ENCODE results near the gene C4orf36.
"Not testable (repeated sequence)": the region's sequence is repeated elsewhere in the genome, so short reads cannot be mapped to it uniquely, and the experiment has no call there.

The C4orf36 gene

DNA sequence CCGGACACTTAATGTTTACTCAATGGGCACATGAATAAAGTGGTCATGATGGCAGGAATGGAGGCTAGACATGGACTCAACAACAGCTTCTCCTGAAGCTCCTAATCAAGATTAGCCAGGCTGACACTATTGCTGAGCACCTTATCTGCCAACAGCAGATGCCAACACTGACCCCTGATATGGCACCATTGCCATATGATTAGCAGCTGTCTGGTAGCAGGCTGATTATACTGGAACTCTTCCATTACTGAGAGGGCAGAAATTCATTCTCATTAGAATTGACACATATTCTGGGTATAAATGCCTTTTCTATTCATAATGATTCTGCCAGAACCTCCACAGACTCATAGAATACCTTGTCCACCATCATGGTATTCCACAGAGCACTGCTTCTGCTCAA is 24.2 kb upstream of the C4orf36 start:
- DNase-seq (ENCODE audit: low spot score) = no peak

DNA sequence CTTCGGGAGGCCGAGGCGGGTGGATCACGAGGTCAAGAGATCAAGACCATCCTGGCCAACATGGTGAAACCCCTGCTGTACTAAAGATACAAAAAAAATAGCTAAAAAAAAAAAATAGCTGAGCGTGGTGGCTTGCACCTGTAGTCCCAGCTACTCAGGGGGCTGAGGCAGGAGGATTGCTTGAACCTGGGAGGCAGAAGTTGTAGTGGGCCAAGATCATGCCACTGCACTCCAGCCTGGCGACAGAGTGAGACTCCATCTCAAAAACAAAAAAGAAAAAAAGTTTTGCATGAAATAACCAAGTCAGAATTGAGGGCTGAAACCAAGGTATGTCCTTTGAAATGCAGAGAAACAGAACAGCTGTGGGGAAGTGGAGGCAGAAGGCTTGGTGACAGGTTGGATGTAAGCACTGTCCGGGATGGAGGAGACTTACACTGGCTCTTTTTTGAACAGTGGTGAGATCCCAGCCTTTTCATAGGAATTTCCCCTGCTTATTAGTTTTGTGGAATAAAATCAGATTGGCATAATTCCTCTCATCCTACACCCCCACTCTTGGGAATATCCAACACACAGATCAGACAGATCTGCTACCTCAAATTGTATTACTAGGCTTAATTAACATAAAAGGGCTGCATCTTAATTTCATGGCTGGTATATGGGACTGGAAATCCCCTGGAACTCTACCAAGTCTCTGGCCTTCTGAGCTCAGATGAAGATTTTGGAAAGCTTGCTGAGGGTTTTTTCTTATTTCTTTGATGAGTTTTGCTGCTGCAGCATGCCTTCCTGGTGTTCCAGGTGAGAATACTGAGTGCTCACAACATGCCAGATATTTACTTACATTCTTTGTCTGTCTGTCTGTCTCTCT is 18.8 kb upstream of the C4orf36 start:
- no peak for DNase-seq (ENCODE audit: low spot score)

DNA sequence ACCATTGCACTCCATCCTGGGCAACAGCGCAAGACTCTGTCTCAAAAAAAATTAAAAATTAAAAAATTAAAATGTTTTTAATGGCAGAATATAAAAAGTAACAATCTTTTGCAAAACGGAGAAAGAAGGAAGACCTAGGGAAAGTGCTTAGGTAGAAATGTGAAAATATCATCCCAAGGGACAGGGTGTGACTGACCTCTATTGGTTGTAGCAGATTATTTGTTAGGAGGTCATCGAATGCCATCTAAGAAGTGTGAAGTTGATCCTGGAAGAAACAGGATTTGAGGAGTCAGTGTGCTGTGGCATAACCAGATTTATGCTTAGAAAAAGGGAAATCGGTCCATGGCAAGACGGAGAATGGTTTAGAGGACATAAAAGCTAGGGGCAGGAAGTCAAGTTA is 18.1 kb upstream of the C4orf36 start:
- no peak for DNase-seq (ENCODE audit: low spot score)

DNA sequence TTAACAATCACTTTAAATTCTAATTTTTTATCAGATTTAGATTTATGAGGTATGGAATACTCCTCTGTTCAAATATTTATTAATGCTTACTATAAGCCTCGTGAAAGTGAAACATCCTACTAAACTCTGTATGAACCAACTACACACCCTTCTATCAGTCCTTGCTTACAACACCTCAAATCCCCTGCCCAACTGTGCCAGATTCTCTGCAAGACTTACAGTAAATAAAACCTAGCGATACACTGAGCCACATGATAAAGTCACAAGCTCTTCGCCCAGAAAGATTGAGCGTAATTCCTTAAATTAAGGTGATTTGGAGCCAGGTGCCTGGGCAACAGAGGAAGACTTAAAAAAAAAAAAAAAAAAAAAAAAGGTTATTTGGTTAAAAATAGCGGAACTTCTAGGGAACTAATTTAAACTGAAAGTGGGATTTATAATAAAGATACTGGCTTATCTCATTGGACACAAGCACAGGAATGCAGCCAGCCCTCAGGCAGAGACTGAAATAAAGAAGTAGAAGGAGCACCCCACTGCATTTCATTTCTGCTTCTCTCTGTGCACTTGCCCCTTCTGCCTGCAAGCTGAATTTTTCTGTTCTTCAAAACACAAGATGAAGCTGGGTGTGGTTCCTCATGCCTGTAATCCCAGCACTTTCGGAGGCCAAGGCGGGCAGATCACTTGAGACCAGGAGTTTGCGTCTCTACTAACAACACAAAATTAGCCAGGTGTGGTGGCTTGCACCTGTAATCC is 17.5 kb upstream of the C4orf36 start:
- no peak for DNase-seq (ENCODE audit: low spot score)

DNA sequence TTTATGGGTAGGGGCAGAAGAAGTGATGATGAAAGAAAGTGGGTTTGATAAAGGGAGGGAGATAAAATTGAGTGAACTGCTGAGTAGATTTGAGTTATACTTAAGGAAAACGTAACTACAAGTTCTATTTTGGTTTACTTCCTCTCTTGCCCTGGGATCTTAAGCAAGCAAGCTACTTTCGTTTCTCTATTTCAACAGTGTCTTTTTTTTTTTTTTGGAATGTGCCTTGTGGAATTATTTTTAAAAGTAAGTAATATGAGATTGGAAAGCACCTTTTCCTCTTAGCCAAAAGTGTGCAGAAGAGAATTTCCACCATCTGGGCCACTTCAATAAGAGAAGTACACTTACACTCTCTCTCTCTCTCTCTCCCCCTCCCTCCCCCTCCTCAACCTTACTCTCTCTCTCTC is 16.0 kb upstream of the C4orf36 start:
- no peak for DNase-seq (ENCODE audit: low spot score)

DNA sequence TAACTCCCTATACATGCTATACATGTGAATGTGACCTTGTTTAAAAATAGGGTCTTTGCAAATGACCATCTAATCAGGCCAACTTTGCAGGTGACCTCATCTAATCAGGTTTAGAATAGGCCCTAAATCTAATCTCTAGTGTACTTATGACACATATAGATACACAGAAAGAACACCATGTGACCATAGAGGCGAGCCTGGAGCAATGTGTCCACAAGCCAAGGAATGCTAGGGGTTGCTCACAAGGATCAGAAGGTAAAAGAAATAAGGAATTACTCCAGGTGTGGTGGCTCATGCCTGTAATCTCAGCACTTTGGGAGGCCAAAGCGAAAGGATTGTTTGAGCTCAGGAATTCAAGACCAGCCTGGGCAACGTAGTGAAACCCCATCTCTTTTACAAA is 9.6 kb upstream of the C4orf36 start:
- no peak for DNase-seq (ENCODE audit: low spot score)

DNA sequence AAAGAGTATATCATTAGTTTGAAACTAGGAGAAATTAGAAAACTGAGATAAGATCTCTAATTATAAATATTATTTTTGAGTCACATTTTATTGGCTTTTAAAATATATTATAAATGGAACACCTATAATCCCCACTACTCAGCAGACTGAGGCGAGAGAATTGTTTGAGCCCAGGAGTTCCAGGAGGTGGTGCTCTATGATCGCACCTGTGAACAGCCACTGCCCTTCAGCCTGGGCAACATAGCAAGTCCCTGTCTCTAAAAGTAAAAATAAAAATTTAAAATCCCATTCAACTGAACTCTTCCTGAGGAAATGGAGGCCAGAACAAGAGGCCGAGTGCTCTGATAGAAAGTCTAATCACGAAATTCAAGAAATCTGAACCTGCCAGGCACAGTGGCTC is 6.3 kb upstream of the C4orf36 start:
- DNase-seq (ENCODE audit: low spot score) = no peak

DNA sequence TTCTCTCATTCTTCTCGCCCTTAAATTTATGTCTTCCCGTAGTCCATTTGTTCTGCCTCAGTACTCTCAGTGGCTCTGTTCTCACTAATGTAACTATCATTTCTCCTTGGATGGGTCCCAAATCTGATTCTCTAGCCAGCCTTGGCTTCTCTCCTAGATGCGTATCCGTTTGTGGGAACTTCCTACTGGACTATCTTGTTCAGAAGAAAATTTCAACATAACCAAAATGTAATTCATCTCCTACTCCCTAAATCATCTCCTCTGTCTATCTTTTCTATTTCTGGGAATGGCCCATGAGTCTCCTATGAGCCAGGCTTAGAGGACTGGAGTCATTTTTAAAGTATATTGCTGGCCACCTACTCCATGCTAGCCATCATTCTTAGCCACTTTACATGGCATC is 4.4 kb upstream of the C4orf36 start:
- no peak for DNase-seq (ENCODE audit: low spot score)

DNA sequence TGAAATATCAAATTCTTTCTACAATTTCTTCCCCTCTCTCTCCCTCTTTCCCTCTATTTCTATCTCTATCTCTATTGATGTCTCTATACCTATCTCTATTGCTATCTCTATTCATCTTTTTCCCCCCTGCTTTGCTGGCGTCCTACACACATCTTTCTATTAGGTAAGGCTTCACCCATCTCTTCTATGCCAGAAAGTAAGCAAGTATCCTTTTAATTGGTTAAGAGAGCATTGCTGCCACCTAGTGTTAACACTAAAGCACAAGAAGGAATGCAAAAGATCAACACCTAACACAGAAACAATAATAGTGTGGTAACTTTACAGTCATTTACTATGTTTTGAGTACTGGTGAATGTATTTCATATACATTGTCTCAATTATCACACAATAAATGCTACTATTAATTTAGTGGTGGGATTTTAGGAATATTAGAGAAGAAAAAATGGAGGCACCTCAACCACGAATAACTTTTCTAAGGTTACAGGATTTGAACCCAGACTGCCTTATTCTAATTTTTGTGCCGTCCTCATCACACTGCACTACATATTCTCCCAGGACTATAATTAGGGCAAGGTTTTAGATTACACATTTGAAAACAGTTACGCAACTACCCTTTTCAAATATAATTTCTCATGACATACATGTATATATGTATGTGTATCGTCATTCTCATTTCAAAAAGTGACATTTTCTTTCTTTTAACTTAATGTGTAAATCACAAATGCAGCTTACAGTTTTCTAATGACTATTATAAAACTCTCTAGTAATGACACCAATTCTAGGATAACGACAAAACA is 3.7 kb upstream of the C4orf36 start:
- no peak for DNase-seq (ENCODE audit: low spot score)

DNA sequence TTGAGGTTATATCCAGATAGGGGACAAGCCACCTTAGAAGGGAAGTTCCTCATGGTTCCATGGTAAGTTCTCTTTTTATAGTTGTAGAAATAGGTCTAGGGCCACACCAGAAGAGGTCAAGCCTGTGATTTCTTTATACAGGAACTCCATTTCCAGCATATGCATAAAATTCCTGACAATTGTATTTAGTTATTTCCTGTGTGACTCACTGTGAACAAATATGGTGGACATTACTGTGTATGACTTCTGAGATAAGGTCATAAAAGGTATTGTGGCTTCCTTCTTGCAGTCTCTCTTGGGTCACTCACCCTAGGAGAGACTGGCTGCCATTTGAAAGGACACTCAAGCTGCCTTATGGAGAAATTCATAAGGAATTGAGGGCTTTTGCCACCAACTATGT is 2.2 kb upstream of the C4orf36 start:
- DNase-seq (ENCODE audit: low spot score) = no peak

DNA sequence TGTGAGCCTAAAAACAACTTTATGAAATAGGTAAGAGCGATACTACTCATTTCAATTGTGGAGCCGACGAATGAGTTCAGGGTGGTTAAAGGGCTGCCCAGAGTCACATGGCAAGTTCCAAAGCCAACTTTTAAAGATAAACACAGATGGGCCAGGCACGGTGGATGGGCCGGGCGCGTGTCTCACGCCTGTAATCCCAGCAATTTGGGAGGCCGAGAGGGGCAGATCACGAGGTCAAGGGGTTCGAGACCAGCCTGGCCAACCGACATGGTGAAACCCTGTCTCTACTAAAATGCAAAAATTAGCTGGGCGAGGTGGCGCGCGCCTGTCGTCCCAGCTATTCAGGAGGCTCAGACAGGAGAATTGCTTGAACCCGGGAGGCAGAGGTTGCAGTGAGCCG is 914 bp upstream of the C4orf36 start:
- DNase-seq (ENCODE audit: low spot score) = no peak

DNA sequence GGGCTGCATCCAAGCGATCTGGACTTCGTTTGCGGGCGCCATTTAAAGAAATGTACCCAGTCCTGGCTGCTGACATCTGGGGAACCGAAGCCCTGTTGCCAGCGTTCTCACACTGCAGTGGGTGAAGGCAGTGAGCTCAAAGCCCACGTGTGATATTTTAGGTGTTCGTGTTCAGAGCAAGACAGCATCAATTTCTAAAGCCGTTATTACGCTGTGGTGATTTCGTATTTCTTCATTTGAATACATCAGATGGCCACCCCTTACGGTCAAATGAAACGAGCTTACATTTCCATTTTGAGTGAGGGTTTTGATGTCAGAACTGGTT is 376 bp upstream of the C4orf36 start:
- DNase-seq (ENCODE audit: low spot score) = no peak

DNA sequence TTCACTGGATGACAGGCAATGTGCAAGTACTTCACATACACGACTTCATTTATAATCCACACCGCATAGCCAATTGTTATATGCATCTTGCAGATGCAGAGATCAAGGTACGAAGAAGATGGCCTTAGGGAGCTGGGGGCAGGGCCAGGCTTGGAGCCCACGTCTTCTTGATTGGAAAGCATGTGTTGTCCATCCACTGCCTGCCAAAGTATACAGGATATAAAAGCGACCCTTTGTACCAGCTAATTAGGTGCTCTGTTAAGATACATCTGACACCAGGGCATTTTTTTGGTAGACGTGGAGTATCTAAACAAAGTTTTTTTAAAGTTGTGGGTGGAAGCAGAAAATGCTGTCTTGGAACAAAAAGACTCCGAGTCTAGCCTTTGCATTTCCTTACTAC is 1.4 kb downstream of the C4orf36 start:
- DNase-seq (ENCODE audit: low spot score) = no peak

DNA sequence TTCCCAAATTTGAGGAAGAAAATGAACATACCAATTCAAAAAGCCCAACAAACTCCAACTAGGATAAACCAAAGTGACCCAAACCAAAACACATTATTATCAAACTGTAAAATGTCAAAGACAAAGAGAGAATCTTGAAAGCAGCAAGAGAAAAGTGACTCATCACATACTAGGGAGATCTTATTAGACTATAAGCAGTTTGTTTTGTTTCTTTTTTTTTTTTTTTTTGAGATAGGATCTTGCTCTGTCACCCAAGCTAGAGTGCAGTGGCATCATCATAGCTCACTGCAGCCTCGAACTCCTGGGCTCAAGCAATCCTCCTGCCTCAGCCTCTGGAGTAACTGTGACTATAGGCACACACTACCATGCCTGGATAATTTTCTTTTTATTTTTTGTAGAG is 12.6 kb downstream of the C4orf36 start:
- no peak for DNase-seq (ENCODE audit: low spot score)

DNA sequence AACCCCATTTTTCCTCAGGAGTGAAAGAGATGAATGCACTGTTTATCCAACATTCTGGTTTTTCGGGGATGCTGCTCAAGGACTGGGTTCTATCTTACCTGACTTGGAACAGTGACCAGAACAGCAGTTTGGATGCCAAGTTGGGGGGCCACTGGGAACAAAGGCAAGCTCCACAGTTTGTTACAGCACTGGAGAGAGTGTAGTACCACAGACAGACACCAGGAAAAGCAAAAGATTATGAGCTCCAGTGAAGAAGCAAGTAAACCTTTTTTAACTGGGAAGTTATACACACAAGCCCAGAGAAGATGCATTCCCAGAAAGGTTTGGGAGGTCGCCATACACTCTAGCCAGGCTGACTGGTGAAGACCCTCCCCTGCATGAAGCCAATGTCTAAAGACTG is 13.6 kb downstream of the C4orf36 start:
- no peak for DNase-seq (ENCODE audit: low spot score)

DNA sequence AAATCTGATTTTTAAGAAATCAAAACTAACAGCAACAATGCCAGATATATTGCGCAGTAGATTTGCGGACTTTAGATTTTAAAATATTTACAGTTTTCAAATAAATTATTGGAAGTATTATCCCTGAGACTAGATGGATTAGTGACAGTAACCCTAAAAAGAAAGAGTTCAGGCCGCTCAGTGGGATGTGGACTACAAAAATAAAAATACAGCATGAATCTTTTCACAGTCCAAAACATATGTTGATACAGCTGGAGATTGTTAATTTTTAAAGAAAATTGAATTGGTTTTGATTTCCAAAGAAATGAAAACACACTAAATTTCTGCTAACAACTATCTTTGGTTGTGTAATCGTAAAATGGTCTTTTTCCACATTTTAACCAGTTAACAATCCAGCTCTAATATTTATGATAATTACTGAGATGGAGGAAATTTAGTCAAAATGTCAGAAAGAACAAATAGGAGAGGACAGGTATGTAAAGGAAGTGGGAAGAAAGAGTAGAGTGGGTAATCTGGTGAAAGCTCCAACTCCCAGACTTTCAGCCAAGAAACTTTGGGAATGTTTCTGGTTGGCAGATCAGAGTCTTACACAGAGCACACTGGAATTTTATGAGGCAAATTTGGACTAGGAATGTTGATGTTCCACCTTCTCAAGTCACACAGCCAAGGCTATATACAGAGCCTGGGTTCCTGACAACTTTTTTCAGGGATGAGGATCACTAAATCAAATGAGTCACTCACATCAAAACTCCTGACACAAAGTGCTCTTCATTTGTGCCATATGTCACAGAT is 15.1 kb downstream of the C4orf36 start:
- no peak for DNase-seq (ENCODE audit: low spot score)

DNA sequence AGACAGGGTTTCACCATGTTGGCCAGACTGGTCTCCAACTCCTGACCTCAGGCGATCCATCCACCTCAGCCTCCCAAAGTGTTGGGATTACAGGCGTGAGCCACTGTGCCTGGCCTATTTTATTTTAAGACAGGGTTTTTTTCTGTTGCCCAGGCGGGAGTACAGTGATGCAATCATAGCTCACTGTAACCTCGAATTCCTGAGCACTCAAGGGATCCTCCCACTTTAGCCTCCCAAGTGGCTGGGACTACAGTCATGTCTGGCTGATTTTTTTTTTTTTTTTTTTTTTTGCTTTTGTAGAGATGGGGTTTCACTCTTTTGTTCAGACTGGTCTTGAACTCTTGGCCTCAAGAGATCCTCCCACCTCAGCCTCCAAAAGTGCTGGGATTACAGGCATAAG is 16.8 kb downstream of the C4orf36 start:
- not testable (repeated sequence) for DNase-seq (ENCODE audit: low spot score)

DNA sequence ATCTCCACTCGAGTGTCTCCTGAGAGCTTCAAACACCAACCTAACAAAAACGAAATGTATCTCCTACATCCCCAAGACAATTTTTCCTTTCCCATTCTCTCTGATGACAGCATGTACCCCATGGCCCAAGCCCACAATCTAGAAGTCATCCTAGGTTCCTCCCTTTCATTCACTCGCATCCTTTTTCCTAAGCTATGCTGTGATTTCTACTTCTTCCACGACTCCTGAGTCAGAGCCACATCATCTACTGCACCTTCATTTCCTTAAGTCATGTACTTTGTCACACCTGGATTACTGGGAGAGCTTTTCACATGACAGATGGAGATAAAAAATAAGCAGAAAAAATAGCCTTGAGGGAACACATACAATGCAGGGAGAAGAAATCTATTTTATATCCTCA is 20.1 kb downstream of the C4orf36 start:
- DNase-seq (ENCODE audit: low spot score) = no peak

DNA sequence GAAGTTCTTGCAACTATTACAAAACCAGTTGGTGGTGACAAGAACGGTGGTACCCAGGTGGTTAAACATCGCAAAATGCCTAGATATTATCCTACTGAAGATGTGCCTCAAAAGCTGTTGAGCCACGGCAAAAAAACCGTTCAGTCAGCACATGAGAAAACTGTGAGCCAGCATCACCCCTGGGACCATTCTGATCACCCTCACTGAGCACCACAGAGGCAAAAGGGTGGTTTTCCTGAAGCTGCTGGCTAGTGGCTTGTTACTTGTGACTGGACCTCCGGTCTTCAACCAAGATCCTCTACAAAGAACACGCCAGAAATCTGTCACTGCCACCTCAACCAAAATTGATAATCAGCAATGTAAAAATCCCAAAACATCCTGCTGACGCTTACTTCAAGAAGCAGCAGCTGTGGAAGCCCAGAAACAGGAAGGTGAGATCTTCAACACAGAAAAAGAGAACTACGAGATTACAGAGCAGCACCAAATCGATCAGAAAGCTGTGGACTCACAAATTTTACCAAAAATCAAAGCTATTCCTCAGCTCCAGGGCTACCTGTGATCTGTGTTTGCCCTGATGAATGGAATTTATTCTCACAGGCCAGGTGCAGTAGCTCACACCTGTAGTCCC is 21.7 kb downstream of the C4orf36 start:
- DNase-seq (ENCODE audit: low spot score) = no peak

DNA sequence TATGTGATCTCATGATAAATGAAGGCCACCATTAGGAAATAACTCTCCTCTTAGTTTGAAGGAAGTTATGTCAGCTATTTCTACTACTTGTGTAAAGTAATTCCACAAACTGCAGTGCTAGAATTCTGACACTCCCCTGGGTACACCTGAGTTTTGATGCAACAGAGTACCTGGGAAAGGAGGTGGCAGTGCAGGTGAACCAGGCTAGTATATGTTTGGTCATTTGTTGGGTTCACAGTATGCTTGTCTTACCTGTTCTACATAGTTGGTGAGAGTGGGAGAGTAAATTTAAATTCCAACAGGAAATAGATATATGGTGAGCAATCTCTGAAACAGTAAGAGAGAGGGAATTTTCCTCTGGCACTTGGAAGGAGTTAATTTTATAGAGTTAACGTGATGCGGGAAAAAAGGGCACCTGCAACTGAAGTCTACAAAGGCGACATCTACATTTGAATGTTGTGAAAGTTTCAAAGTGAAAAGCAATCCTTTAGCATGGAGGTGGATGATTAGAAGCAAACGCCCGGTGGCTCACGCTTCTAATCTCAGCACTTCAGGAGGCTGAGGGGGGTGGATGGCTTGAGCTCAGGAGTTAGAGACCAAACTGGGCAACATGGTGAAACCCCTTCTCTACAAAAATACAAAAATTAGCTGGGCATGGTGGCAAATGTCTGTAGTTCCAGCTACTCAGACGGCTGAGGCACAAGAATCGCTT is 34.7 kb downstream of the C4orf36 start:
- no peak for DNase-seq (ENCODE audit: low spot score)

DNA sequence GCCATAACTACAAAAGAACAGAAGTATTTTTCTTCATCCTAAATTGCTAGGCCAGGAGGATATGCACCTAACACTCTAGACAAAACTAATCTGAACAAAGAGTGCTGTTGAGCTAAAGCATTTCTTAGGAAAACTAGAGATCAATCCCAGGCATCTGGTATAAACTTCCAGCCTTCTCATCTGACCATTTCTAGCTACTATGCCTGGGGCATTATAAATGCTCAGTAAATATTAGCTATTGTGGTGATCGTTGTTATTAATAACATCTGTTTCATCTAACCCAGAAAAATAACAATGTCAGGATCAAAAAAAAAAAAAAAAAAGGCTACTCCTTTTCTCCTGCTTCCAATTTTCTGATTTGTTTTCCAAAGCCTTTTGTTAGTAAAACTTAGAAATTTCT is 35.3 kb downstream of the C4orf36 start:
- no peak for DNase-seq (ENCODE audit: low spot score)

Data from ecto neural progenitor cell (in vitro differentiated cells).